Upper lobe of left lung (tissue), 4 donors: ENCODE data around the gene CNDP1.

Experiments used
- EP300 ChIP-seq, 4 donors: sonication (generic); formaldehyde crosslinking; IDR thresholded peaks; one replicate each; pipeline ENCODE4 v1.5.1; 2017; ENCODE audit warnings: antibody characterized with exemption in 4 of 4, control low read depth in 2 of 4
- POLR2A ChIP-seq, 4 donors: fragments of 450-650 bp; IDR thresholded peaks; one replicate each; pipeline ENCODE4 v1.5.1; 2016 to 2017; ENCODE audit warnings: antibody characterized with exemption in 4 of 4, mild to moderate bottlenecking in 2 of 4
- POLR2AphosphoS5 ChIP-seq, 2 donors: sonication (generic); formaldehyde crosslinking; IDR thresholded peaks; one replicate each; pipeline ENCODE4 v1.5.1; 2017; ENCODE audit warnings: antibody characterized with exemption in 2 of 2
- TF ChIP-seq, protein P1 (sequence below), 6 experiments: fragments of 450-650 bp in 4 of 6; fragments of 200-600 bp in 2 of 6; sonication (generic) in 2 of 6; IDR thresholded peaks; one replicate each; pipeline ENCODE4 v1.5.1; 2016 to 2019; ENCODE audit warnings: antibody characterized with exemption in 6 of 6

DNA sequence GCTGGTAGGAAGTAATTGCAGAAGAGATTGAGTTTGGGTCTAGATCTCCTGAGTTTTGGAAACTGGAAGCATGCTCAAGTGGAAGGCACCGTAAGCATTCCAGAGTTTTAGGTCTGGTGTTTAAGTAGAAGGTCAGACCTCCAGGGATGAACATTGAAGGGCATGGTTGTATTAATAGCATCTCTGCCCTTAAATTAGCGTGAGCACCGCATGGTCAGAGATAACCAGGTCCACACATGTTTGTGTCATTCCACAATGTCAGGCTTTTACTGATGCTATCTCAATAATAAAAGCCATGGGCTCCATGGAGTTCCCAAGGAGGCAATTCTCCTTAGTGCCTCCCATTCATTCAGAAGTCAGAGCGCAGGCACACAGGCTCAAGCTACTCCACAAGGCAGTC is 35.1 kb downstream of the CNDP1 start:
- TF ChIP-seq, protein P1, sequence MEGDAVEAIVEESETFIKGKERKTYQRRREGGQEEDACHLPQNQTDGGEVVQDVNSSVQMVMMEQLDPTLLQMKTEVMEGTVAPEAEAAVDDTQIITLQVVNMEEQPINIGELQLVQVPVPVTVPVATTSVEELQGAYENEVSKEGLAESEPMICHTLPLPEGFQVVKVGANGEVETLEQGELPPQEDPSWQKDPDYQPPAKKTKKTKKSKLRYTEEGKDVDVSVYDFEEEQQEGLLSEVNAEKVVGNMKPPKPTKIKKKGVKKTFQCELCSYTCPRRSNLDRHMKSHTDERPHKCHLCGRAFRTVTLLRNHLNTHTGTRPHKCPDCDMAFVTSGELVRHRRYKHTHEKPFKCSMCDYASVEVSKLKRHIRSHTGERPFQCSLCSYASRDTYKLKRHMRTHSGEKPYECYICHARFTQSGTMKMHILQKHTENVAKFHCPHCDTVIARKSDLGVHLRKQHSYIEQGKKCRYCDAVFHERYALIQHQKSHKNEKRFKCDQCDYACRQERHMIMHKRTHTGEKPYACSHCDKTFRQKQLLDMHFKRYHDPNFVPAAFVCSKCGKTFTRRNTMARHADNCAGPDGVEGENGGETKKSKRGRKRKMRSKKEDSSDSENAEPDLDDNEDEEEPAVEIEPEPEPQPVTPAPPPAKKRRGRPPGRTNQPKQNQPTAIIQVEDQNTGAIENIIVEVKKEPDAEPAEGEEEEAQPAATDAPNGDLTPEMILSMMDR (IDR thresholded peaks at IDR 0.05): no peak
- TF ChIP-seq POLR2A (IDR thresholded peaks at IDR 0.05) (no peak), EP300 (IDR thresholded peaks at IDR 0.05) (no peak), POLR2AphosphoS5 (IDR thresholded peaks at IDR 0.05) (no peak)
